GM23338 (cell line): ENCODE measurements around the gene ADAM10. TPM values are rescaled to one million over a fixed set of nuclear protein-coding genes. Genes with fewer than 3 reads are reported as not detected.

Source experiments
- ATAC-seq: fragments of 200-7000 bp; cut with Tn5 transposase; 3 replicates; pipeline ENCODE4 v1.9.1; 2020
- DNase-seq: peaks from one replicate; pipeline ENCODE4 v3.0.0-alpha.2; 2015; ENCODE audit warnings: low spot score
- H2AFZ ChIP-seq: fragments of 200-600 bp; sonication (generic); 2 replicates; pipeline ENCODE4 v1.8.0; 2016; ENCODE audit warnings: antibody characterized with exemption, mild to moderate bottlenecking, moderate library complexity
- H3F3A ChIP-seq: fragments of 200-600 bp; sonication (generic); replicated peaks from 2 replicates; pipeline ENCODE4 v1.8.0; 2017; ENCODE audit warnings: antibody characterized with exemption, mixed run types, low read depth
- H3K27ac ChIP-seq: fragments of 200-600 bp; sonication (generic); 2 replicates; pipeline ENCODE4 v1.6.1; 2016; ENCODE audit warnings: low read depth
- H3K27me3 ChIP-seq: fragments of 200-600 bp; sonication (generic); 2 replicates; pipeline ENCODE4 v1.8.0; 2016; ENCODE audit warnings: mild to moderate bottlenecking, mixed run types, moderate library complexity; ENCODE audit not compliant: insufficient read depth
- H3K36me3 ChIP-seq: fragments of 200-600 bp; sonication (generic); 2 replicates; pipeline ENCODE4 v1.8.0; 2016; ENCODE audit warnings: mild to moderate bottlenecking; ENCODE audit not compliant: insufficient read depth
- H3K4me1 ChIP-seq: fragments of 200-600 bp; sonication (generic); 2 replicates; pipeline ENCODE4 v1.8.0; 2016; ENCODE audit warnings: mild to moderate bottlenecking, moderate library complexity; ENCODE audit not compliant: insufficient read depth
- H3K4me2 ChIP-seq: fragments of 200-600 bp; sonication (generic); 2 replicates; pipeline ENCODE4 v1.7.1; 2017; ENCODE audit warnings: mixed run types
- H3K4me3 ChIP-seq: fragments of 200-600 bp; sonication (generic); 2 replicates; pipeline ENCODE4 v1.6.1; 2016; ENCODE audit warnings: mixed run types
- H3K79me2 ChIP-seq: fragments of 200-600 bp; sonication (generic); replicated peaks from 2 replicates; pipeline ENCODE4 v1.8.0; 2017; ENCODE audit warnings: mild to moderate bottlenecking; ENCODE audit not compliant: insufficient read depth
- H3K9me2 ChIP-seq: fragments of 200-600 bp; sonication (generic); 2 replicates; pipeline ENCODE4 v1.8.0; 2017; ENCODE audit not compliant: insufficient read depth
- H4K20me1 ChIP-seq: fragments of 200-600 bp; sonication (generic); replicated peaks from 2 replicates; pipeline ENCODE4 v1.8.0; 2017; ENCODE audit warnings: mild to moderate bottlenecking; ENCODE audit not compliant: insufficient read depth
- H3K27ac Mint-ChIP-seq: 2 replicates; pipeline ENCODE4 v1.8.0; 2020; ENCODE audit warnings: inconsistent platforms, mild to moderate bottlenecking, moderate library complexity, mixed read lengths
- H3K27me3 Mint-ChIP-seq: 3 replicates; pipeline ENCODE4 v1.8.0; 2022; ENCODE audit warnings: low read depth, mild to moderate bottlenecking, moderate library complexity, mixed read lengths, inconsistent platforms; ENCODE audit not compliant: insufficient read depth, poor library complexity
- H3K36me3 Mint-ChIP-seq: 3 replicates; pipeline ENCODE4 v1.8.0; 2021; ENCODE audit warnings: low read depth, mild to moderate bottlenecking, inconsistent platforms, moderate library complexity, mixed read lengths
- H3K4me1 Mint-ChIP-seq: 3 replicates; pipeline ENCODE4 v1.8.0; 2020; ENCODE audit warnings: mild to moderate bottlenecking, inconsistent platforms, mixed read lengths
- H3K4me3 Mint-ChIP-seq: 3 replicates; pipeline ENCODE4 v1.8.0; 2021; ENCODE audit warnings: moderate library complexity, mild to moderate bottlenecking, inconsistent platforms, mixed read lengths
- H3K9me3 Mint-ChIP-seq: 3 replicates; pipeline ENCODE4 v1.8.0; 2020; ENCODE audit warnings: moderate library complexity, mild to moderate bottlenecking, inconsistent platforms, mixed read lengths
- CREB1 ChIP-seq: fragments of 250-450 bp; sonication (Bioruptor Pico); IDR thresholded peaks from 2 replicates; pipeline ENCODE4 v1.5.0; 2020; ENCODE audit warnings: low read depth, mild to moderate bottlenecking, moderate library complexity
- EZH2 ChIP-seq: fragments of 200-600 bp; sonication (generic); IDR thresholded peaks from one replicate; pipeline ENCODE4 v1.8.0; 2017; ENCODE audit warnings: antibody characterized with exemption, mild to moderate bottlenecking, low read depth; ENCODE audit not compliant: unreplicated experiment
- EZH2phosphoT487 ChIP-seq: fragments of 200-600 bp; sonication (generic); IDR thresholded peaks from one replicate; pipeline ENCODE4 v1.8.1; 2018; ENCODE audit warnings: antibody characterized with exemption; ENCODE audit not compliant: unreplicated experiment
- JUNB ChIP-seq: IDR thresholded peaks from one replicate; pipeline ENCODE4 v1.6.1; 2016; ENCODE audit warnings: antibody characterized with exemption; ENCODE audit not compliant: unreplicated experiment
- NANOG ChIP-seq: IDR thresholded peaks from 2 replicates; pipeline ENCODE4 v1.6.1; 2016; ENCODE audit warnings: antibody characterized with exemption, borderline replicate concordance
- POLR2AphosphoS5 ChIP-seq: IDR thresholded peaks from 2 replicates; pipeline ENCODE4 v1.6.1; 2016; ENCODE audit warnings: antibody characterized with exemption, low read depth
- STAT1 ChIP-seq: IDR thresholded peaks from one replicate; pipeline ENCODE4 v1.6.1; 2016; ENCODE audit warnings: antibody characterized with exemption; ENCODE audit not compliant: unreplicated experiment
- ZNF114 ChIP-seq: fragments of 250-450 bp; sonication (Bioruptor Pico); IDR thresholded peaks from 2 replicates; pipeline ENCODE4 v1.5.0; 2020; ENCODE audit warnings: mild to moderate bottlenecking, moderate library complexity
- ZNF331 ChIP-seq: fragments of 250-450 bp; sonication (Bioruptor Pico); IDR thresholded peaks from 2 replicates; pipeline ENCODE4 v1.5.0; 2020; ENCODE audit warnings: low read depth, mild to moderate bottlenecking, moderate library complexity
- polyA plus RNA-seq: library from polyadenylated mRNA; unstranded; fragments of >200 nt; fragmentation: Nextera tagmentation; extraction: Ambion mirVana; gene quantifications from 2 replicates; pipeline ENCODE4 v1.2.1, GENCODE V29; 2016
- total RNA-seq: library from RNA; depleted of rRNA; stranded (reverse); fragments of >200 nt; shearing (Covaris generic); gene quantifications from 2 replicates; pipeline ENCODE4 v1.2.3, GENCODE V29; 2014
- TF ChIP-seq, protein P1 (sequence below): IDR thresholded peaks from one replicate; pipeline ENCODE4 v1.6.1; 2018; ENCODE audit warnings: antibody characterized with exemption; ENCODE audit not compliant: unreplicated experiment
- TF ChIP-seq, protein P2 (sequence below), 2 experiments: fragments of 200-600 bp in 1 of 2; sonication (generic) in 1 of 2; conservative IDR thresholded peaks; 2 replicates each; pipeline versions ENCODE4 v1.5.1 to v1.6.1; 2016 to 2017; ENCODE audit warnings: antibody characterized with exemption in 2 of 2, low read depth in 2 of 2, mild to moderate bottlenecking in 2 of 2, moderate library complexity in 1 of 2
- TF ChIP-seq, protein P3 (sequence below): IDR thresholded peaks from 2 replicates; pipeline ENCODE4 v1.6.1; 2016; ENCODE audit warnings: antibody characterized with exemption
- TF ChIP-seq, protein P4 (sequence below): fragments of 250-450 bp; sonication (Bioruptor Pico); IDR thresholded peaks from 2 replicates; pipeline ENCODE4 v1.5.0; 2020; ENCODE audit warnings: mild to moderate bottlenecking, moderate library complexity

Gene ADAM10
- total and polyA plus RNA-seq, 2 experiments from 2014 or later, result 25.0 to 114 TPM

DNA sequence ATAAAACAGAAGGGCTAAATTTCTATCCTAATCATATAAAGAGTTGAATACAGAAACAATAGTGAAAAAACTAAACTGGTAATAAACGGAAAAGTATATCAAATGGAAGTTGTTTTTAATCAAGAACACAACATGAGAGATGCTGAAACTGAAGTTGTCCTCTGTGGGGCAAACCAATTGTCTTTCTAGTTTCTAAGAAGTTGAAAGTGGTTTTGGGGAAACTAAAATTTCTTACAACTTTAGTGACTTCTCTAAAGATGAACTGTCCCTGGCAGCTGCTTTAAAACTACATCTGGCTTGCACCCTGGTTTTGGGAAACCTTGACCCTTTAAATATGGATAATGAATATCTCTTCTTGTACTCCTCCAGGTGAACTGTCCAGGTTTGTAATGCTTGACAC is 155.6 kb downstream of the ADAM10 start:
- ATAC-seq, result no peak
- H3K9me2 ChIP-seq, result no peaks in the 10 kb centered on the region
- Mint-ChIP-seq H3K9me3 (no peaks in the 10 kb centered on the region), H3K4me3 (no peak overlapping the region), H3K36me3 (peaks cover 3% of the 10 kb centered on the region; the same call in 1 of the 3 replicates), H3K27me3 (no peaks in the 10 kb centered on the region), H3K27ac (no peak overlapping the region), H3K4me1 (peaks cover 10% of the 10 kb centered on the region; the same call in 2 of the 3 replicates)
- H3K27ac ChIP-seq, result no peak overlapping the region
- H3K79me2 ChIP-seq, result no peaks in the 10 kb centered on the region
- H3K36me3 ChIP-seq, result no peaks in the 10 kb centered on the region
- no peak for DNase-seq
- H4K20me1 ChIP-seq, result no peaks in the 10 kb centered on the region
- no peaks in the 10 kb centered on the region for H3F3A ChIP-seq
- H3K4me1 ChIP-seq, result peaks cover 4% of the 10 kb centered on the region; the same call in 1 of the 2 replicates
- H3K4me2 ChIP-seq, result no peak overlapping the region
- no peak overlapping the region for H2AFZ ChIP-seq
- no peak for TF ChIP-seq EZH2
- TF ChIP-seq EZH2phosphoT487, result no peak
- TF ChIP-seq, protein P1, sequence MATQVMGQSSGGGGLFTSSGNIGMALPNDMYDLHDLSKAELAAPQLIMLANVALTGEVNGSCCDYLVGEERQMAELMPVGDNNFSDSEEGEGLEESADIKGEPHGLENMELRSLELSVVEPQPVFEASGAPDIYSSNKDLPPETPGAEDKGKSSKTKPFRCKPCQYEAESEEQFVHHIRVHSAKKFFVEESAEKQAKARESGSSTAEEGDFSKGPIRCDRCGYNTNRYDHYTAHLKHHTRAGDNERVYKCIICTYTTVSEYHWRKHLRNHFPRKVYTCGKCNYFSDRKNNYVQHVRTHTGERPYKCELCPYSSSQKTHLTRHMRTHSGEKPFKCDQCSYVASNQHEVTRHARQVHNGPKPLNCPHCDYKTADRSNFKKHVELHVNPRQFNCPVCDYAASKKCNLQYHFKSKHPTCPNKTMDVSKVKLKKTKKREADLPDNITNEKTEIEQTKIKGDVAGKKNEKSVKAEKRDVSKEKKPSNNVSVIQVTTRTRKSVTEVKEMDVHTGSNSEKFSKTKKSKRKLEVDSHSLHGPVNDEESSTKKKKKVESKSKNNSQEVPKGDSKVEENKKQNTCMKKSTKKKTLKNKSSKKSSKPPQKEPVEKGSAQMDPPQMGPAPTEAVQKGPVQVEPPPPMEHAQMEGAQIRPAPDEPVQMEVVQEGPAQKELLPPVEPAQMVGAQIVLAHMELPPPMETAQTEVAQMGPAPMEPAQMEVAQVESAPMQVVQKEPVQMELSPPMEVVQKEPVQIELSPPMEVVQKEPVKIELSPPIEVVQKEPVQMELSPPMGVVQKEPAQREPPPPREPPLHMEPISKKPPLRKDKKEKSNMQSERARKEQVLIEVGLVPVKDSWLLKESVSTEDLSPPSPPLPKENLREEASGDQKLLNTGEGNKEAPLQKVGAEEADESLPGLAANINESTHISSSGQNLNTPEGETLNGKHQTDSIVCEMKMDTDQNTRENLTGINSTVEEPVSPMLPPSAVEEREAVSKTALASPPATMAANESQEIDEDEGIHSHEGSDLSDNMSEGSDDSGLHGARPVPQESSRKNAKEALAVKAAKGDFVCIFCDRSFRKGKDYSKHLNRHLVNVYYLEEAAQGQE, result no peak
- no peak for TF ChIP-seq STAT1
- no peak for TF ChIP-seq ZNF114 (CRISPR knock-in tag)
- TF ChIP-seq NANOG, result no peak
- TF ChIP-seq, protein P2, sequence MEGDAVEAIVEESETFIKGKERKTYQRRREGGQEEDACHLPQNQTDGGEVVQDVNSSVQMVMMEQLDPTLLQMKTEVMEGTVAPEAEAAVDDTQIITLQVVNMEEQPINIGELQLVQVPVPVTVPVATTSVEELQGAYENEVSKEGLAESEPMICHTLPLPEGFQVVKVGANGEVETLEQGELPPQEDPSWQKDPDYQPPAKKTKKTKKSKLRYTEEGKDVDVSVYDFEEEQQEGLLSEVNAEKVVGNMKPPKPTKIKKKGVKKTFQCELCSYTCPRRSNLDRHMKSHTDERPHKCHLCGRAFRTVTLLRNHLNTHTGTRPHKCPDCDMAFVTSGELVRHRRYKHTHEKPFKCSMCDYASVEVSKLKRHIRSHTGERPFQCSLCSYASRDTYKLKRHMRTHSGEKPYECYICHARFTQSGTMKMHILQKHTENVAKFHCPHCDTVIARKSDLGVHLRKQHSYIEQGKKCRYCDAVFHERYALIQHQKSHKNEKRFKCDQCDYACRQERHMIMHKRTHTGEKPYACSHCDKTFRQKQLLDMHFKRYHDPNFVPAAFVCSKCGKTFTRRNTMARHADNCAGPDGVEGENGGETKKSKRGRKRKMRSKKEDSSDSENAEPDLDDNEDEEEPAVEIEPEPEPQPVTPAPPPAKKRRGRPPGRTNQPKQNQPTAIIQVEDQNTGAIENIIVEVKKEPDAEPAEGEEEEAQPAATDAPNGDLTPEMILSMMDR (conservative IDR thresholded peaks at IDR 0.05; ENCODE audit: low read depth in 2 of 2), result no peak
- TF ChIP-seq, protein P3, sequence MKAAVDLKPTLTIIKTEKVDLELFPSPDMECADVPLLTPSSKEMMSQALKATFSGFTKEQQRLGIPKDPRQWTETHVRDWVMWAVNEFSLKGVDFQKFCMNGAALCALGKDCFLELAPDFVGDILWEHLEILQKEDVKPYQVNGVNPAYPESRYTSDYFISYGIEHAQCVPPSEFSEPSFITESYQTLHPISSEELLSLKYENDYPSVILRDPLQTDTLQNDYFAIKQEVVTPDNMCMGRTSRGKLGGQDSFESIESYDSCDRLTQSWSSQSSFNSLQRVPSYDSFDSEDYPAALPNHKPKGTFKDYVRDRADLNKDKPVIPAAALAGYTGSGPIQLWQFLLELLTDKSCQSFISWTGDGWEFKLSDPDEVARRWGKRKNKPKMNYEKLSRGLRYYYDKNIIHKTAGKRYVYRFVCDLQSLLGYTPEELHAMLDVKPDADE, result no peak
- TF ChIP-seq CREB1 (CRISPR knock-in tag), result no peak
- TF ChIP-seq ZNF331 (CRISPR knock-in tag), result no peak
- TF ChIP-seq JUNB, result no peak
- no peak for TF ChIP-seq POLR2AphosphoS5
- TF ChIP-seq, protein P4, sequence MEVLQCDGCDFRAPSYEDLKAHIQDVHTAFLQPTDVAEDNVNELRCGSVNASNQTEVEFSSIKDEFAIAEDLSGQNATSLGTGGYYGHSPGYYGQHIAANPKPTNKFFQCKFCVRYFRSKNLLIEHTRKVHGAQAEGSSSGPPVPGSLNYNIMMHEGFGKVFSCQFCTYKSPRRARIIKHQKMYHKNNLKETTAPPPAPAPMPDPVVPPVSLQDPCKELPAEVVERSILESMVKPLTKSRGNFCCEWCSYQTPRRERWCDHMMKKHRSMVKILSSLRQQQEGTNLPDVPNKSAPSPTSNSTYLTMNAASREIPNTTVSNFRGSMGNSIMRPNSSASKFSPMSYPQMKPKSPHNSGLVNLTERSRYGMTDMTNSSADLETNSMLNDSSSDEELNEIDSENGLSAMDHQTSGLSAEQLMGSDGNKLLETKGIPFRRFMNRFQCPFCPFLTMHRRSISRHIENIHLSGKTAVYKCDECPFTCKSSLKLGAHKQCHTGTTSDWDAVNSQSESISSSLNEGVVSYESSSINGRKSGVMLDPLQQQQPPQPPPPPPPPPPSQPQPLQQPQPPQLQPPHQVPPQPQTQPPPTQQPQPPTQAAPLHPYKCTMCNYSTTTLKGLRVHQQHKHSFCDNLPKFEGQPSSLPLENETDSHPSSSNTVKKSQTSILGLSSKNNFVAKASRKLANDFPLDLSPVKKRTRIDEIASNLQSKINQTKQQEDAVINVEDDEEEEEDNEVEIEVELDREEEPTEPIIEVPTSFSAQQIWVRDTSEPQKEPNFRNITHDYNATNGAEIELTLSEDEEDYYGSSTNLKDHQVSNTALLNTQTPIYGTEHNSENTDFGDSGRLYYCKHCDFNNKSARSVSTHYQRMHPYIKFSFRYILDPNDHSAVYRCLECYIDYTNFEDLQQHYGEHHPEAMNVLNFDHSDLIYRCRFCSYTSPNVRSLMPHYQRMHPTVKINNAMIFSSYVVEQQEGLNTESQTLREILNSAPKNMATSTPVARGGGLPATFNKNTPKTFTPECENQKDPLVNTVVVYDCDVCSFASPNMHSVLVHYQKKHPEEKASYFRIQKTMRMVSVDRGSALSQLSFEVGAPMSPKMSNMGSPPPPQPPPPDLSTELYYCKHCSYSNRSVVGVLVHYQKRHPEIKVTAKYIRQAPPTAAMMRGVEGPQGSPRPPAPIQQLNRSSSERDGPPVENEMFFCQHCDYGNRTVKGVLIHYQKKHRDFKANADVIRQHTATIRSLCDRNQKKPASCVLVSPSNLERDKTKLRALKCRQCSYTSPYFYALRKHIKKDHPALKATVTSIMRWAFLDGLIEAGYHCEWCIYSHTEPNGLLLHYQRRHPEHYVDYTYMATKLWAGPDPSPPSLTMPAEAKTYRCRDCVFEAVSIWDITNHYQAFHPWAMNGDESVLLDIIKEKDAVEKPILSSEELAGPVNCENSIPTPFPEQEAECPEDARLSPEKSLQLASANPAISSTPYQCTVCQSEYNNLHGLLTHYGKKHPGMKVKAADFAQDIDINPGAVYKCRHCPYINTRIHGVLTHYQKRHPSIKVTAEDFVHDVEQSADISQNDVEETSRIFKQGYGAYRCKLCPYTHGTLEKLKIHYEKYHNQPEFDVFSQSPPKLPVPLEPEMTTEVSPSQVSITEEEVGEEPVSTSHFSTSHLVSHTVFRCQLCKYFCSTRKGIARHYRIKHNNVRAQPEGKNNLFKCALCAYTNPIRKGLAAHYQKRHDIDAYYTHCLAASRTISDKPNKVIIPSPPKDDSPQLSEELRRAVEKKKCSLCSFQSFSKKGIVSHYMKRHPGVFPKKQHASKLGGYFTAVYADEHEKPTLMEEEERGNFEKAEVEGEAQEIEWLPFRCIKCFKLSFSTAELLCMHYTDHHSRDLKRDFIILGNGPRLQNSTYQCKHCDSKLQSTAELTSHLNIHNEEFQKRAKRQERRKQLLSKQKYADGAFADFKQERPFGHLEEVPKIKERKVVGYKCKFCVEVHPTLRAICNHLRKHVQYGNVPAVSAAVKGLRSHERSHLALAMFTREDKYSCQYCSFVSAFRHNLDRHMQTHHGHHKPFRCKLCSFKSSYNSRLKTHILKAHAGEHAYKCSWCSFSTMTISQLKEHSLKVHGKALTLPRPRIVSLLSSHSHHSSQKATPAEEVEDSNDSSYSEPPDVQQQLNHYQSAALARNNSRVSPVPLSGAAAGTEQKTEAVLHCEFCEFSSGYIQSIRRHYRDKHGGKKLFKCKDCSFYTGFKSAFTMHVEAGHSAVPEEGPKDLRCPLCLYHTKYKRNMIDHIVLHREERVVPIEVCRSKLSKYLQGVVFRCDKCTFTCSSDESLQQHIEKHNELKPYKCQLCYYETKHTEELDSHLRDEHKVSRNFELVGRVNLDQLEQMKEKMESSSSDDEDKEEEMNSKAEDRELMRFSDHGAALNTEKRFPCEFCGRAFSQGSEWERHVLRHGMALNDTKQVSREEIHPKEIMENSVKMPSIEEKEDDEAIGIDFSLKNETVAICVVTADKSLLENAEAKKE (CRISPR knock-in tag), result no peak
- no peaks in the 10 kb centered on the region for H3K27me3 ChIP-seq
- no peak overlapping the region for H3K4me3 ChIP-seq
